ENCODE measurements around the gene CRELD1. TPM values are rescaled to one million over a fixed set of nuclear protein-coding genes. Genes with fewer than 3 reads are reported as not detected.

The CRELD1 gene
- total and polyA plus RNA-seq, 2 of the 13 experiments (the other 11 are each of a cell fraction or from before 2014, with no cell fraction given), result 27.1 to 61.9 TPM

- TF ChIP-seq CC2D1A (CRISPR knock-in tag; IDR thresholded peaks at IDR 0.05) (no peak), ZC3H13 (CRISPR knock-in tag; IDR thresholded peaks at IDR 0.05) (peak; percentile 46; the same call in 1 of the 2 replicates), ZNF367 (CRISPR knock-in tag; IDR thresholded peaks at IDR 0.05; ENCODE audit: borderline replicate concordance) (no peak), MTF1 (CRISPR knock-in tag; IDR thresholded peaks at IDR 0.05) (0 out of 2 replicates have a peak, but pooled peaks have one; percentile 78), DMTF1 (CRISPR knock-in tag; IDR thresholded peaks at IDR 0.05) (no peak), ZNF879 (CRISPR knock-in tag; IDR thresholded peaks at IDR 0.05) (no peak), ZNF569 (CRISPR knock-in tag; IDR thresholded peaks at IDR 0.05; ENCODE audit: borderline replicate concordance) (no peak), MTA1 (CRISPR knock-in tag; IDR thresholded peaks at IDR 0.05; ENCODE audit: borderline replicate concordance) (no peak; the same call in 1 of the 2 replicates), SAFB2 (CRISPR knock-in tag; IDR thresholded peaks at IDR 0.05; ENCODE audit: borderline replicate concordance, low read depth) (no peak), ZNF124 (CRISPR knock-in tag; IDR thresholded peaks at IDR 0.05) (0 out of 2 replicates have a peak, but pooled peaks have one; percentile 77), PATZ1 (CRISPR knock-in tag; IDR thresholded peaks at IDR 0.05) (peak; percentile 73), ZNF567 (CRISPR knock-in tag; IDR thresholded peaks at IDR 0.05; ENCODE audit: borderline replicate concordance) (no peak), HIC2 (CRISPR knock-in tag; IDR thresholded peaks at IDR 0.05; ENCODE audit: low read depth) (peak; percentile 41; the same call in 1 of the 2 replicates), SP140L (CRISPR knock-in tag; IDR thresholded peaks at IDR 0.05; ENCODE audit: borderline replicate concordance) (no peak), TSC22D2 (CRISPR knock-in tag; IDR thresholded peaks at IDR 0.05; ENCODE audit: borderline replicate concordance) (no peak), MYNN (CRISPR knock-in tag; IDR thresholded peaks at IDR 0.05; ENCODE audit: low read depth) (no peak), ZNF34 (CRISPR knock-in tag; IDR thresholded peaks at IDR 0.05; ENCODE audit: borderline replicate concordance) (no peak), ELF3 (CRISPR knock-in tag; IDR thresholded peaks at IDR 0.05) (no peak; the same call in 1 of the 2 replicates)
- TF ChIP-seq, protein P1, sequence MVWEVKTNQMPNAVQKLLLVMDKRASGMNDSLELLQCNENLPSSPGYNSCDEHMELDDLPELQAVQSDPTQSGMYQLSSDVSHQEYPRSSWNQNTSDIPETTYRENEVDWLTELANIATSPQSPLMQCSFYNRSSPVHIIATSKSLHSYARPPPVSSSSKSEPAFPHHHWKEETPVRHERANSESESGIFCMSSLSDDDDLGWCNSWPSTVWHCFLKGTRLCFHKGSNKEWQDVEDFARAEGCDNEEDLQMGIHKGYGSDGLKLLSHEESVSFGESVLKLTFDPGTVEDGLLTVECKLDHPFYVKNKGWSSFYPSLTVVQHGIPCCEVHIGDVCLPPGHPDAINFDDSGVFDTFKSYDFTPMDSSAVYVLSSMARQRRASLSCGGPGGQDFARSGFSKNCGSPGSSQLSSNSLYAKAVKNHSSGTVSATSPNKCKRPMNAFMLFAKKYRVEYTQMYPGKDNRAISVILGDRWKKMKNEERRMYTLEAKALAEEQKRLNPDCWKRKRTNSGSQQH (CRISPR knock-in tag; IDR thresholded peaks at IDR 0.05; ENCODE audit: low read depth), result peak; percentile 30; the same call in 1 of the 2 replicates
- TF ChIP-seq, protein P2, sequence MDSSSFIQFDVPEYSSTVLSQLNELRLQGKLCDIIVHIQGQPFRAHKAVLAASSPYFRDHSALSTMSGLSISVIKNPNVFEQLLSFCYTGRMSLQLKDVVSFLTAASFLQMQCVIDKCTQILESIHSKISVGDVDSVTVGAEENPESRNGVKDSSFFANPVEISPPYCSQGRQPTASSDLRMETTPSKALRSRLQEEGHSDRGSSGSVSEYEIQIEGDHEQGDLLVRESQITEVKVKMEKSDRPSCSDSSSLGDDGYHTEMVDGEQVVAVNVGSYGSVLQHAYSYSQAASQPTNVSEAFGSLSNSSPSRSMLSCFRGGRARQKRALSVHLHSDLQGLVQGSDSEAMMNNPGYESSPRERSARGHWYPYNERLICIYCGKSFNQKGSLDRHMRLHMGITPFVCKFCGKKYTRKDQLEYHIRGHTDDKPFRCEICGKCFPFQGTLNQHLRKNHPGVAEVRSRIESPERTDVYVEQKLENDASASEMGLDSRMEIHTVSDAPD (CRISPR knock-in tag; IDR thresholded peaks at IDR 0.05), result 0 out of 2 replicates have a peak, but pooled peaks have one; percentile 29
Measured at GRCh38 chr3:9914559-9915253, 18.9 kb upstream of the CRELD1 start (continued).
